ENCODE data around the gene ZNF391.

ZNF391 gene

GRCh38 chr6:27368202-27368601 lies 20.4 kb upstream of the ZNF391 start:
- Histone ChIP-seq H2AK5ac (ENCODE audit: low read depth, low read length) (no peak overlapping the region), H3K14ac (ENCODE audit: low read length) (no peak overlapping the region), H3K27me3 (ENCODE audit: control insufficient read depth in 3 of 3, insufficient read depth in 3 of 3, low read depth in 1 of 3, low read length in 3 of 3) (no peaks in the 10 kb centered on the region), H3K23ac (ENCODE audit: low read depth, low read length, poor library complexity) (no peak overlapping the region), H3K36me3 (replicated peaks in 1 of 2; ENCODE audit: control insufficient read depth in 2 of 2, insufficient read depth in 2 of 2, low read length in 2 of 2) (no peaks in the 10 kb centered on the region), H2AFZ (ENCODE audit: low read length) (no peak overlapping the region), H3K4me3 (ENCODE audit: low read length in 2 of 2) (no peak overlapping the region), H4K91ac (ENCODE audit: low read depth, low read length, poor library complexity) (no peak overlapping the region), H3K9me3 (replicated peaks in 1 of 2; ENCODE audit: control insufficient read depth in 2 of 2, insufficient read depth in 1 of 2, low read depth in 1 of 2, low read length in 2 of 2) (peaks cover 0 to 2% of the 10 kb centered on the region in 2 donors), H3K4me1 (ENCODE audit: control insufficient read depth in 2 of 2, insufficient read depth in 1 of 2, low read depth in 1 of 2, low read length in 2 of 2) (no peaks in the 10 kb centered on the region), H3K4ac (ENCODE audit: low read length) (no peak overlapping the region), H3K79me1 (ENCODE audit: low read depth, low read length) (no peaks in the 10 kb centered on the region), H4K8ac (ENCODE audit: low read depth, low read length) (peak overlapping the region; percentile 82), H2BK120ac (ENCODE audit: low read depth, low read length) (no peak overlapping the region), H2BK5ac (ENCODE audit: low read length) (no peak overlapping the region), H2BK15ac (ENCODE audit: low read length) (no peak overlapping the region), H3K9ac (ENCODE audit: low read depth, low read length, poor library complexity) (no peak overlapping the region), H3K27ac (replicated peaks; ENCODE audit: low read length) (no peak overlapping the region), H3K18ac (ENCODE audit: low read length) (no peak overlapping the region), H2BK12ac (ENCODE audit: low read length) (no peak overlapping the region), H3K4me2 (ENCODE audit: insufficient read depth, low read length, poor library complexity, severe bottlenecking) (no peak overlapping the region)
- DNase-seq (ENCODE audit: low spot score) = no peak
- WGBS, 2 donors (ENCODE audit: extremely low coverage in 2 of 2, insufficient read length in 2 of 2, insufficient replicate concordance in 1 of 2) = no CpG with 5 or more reads among the region's 5 CpGs

- H3K4ac ChIP-seq (ENCODE audit: low read length) = no peak overlapping the region
- no peak overlapping the region for H2BK120ac ChIP-seq (ENCODE audit: low read depth, low read length)
- H3K18ac ChIP-seq (ENCODE audit: low read length) = no peak overlapping the region
- H3K9ac ChIP-seq (ENCODE audit: low read depth, low read length, poor library complexity) = no peak overlapping the region
- H3K4me1 ChIP-seq (ENCODE audit: control insufficient read depth in 2 of 2, insufficient read depth in 1 of 2, low read depth in 1 of 2, low read length in 2 of 2) = no peaks in the 10 kb centered on the region
- no peak overlapping the region for H3K23ac ChIP-seq (ENCODE audit: low read depth, low read length, poor library complexity)
- H3K14ac ChIP-seq (ENCODE audit: low read length) = no peak overlapping the region
- H3K27me3 ChIP-seq (ENCODE audit: control insufficient read depth in 3 of 3, insufficient read depth in 3 of 3, low read depth in 1 of 3, low read length in 3 of 3) = peaks cover 0 to 19% (median 7%) of the 10 kb centered on the region in 3 experiments
- H3K4me2 ChIP-seq (ENCODE audit: insufficient read depth, low read length, poor library complexity, severe bottlenecking) = no peak overlapping the region
- no peak overlapping the region for H4K91ac ChIP-seq (ENCODE audit: low read depth, low read length, poor library complexity)
- no peak overlapping the region for H2BK5ac ChIP-seq (ENCODE audit: low read length)
- WGBS, 2 donors (ENCODE audit: extremely low coverage in 2 of 2, insufficient read length in 2 of 2, insufficient replicate concordance in 1 of 2) = no CpG with 5 or more reads among the region's 4 CpGs
- no peak overlapping the region for H3K4me3 ChIP-seq (ENCODE audit: low read length in 2 of 2)
- H2AK5ac ChIP-seq (ENCODE audit: low read depth, low read length) = no peak overlapping the region
- H4K8ac ChIP-seq (ENCODE audit: low read depth, low read length) = no peak overlapping the region
- H3K79me1 ChIP-seq (ENCODE audit: low read depth, low read length) = no peaks in the 10 kb centered on the region
- H3K36me3 ChIP-seq (replicated peaks in 1 of 2; ENCODE audit: control insufficient read depth in 2 of 2, insufficient read depth in 2 of 2, low read length in 2 of 2) = no peaks in the 10 kb centered on the region
- H2BK12ac ChIP-seq (ENCODE audit: low read length) = no peak overlapping the region
- H2AFZ ChIP-seq (ENCODE audit: low read length) = no peak overlapping the region
- H3K9me3 ChIP-seq (replicated peaks in 1 of 2; ENCODE audit: control insufficient read depth in 2 of 2, insufficient read depth in 1 of 2, low read depth in 1 of 2, low read length in 2 of 2) = peaks cover 2 to 3% of the 10 kb centered on the region in 2 donors
- H3K27ac ChIP-seq (replicated peaks; ENCODE audit: low read length) = no peak overlapping the region
- no peak overlapping the region for H2BK15ac ChIP-seq (ENCODE audit: low read length)
- DNase-seq (ENCODE audit: low spot score) = no peak
These were observed 18.2 kb upstream of the ZNF391 start for GRCh38 chr6:27370391-27370790.

DNA sequence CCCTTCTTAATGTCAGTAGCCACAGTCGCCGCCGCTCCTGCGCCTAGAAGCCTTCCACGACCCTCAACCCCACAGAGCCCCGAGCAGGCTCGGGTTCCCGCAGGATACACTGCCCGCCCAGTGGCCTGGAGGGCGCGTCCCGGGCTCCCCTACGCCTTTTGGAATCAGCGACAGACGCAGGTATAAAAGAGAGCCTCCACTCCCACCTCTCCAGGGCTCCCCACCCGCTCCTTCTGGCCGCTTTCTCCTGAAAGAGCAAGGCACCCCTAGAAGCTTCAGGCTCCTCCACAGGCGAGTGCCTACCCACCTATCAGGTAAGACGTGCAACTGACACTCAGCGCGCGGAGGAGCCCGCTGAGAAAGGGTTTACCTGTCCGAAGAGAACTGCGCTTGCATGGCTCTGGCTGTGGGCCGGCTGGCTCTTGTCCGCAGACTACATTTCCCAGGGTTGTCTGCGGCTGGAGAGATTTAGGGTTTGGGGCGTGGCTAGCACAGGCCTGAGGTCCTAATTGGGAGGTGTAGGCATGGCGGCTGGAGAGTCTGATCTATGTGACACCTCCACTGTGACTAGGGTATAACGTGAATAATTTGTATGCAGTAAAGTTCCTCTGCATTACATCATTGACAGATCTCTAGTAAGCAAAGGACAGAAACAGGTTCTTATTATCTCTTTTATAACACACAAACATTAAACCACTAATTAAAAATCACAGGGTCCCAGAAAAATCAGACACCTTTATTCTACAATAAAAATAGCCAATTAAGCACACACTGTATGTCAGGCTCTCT lies 13.5 kb upstream of the ZNF391 start:
- peaks cover 0 to 23% (median 7%) of the 10 kb centered on the region in 3 experiments for H3K27me3 ChIP-seq (ENCODE audit: control insufficient read depth in 3 of 3, insufficient read depth in 3 of 3, low read depth in 1 of 3, low read length in 3 of 3)
- peak overlapping the region; percentile 73 for H3K4me2 ChIP-seq (ENCODE audit: insufficient read depth, low read length, poor library complexity, severe bottlenecking)
- no peak overlapping the region for H4K8ac ChIP-seq (ENCODE audit: low read depth, low read length)
- H3K27ac ChIP-seq (replicated peaks; ENCODE audit: low read length) = no peak overlapping the region
- H3K9me3 ChIP-seq (replicated peaks in 1 of 2; ENCODE audit: control insufficient read depth in 2 of 2, insufficient read depth in 1 of 2, low read depth in 1 of 2, low read length in 2 of 2) = peaks cover 0 to 3% of the 10 kb centered on the region in 2 donors
- no peak overlapping the region for H3K4ac ChIP-seq (ENCODE audit: low read length)
- no peak overlapping the region for H2AK5ac ChIP-seq (ENCODE audit: low read depth, low read length)
- H3K4me3 ChIP-seq (ENCODE audit: low read length in 2 of 2) = peak overlapping the region; percentile 31 to 83
- H3K36me3 ChIP-seq (replicated peaks in 1 of 2; ENCODE audit: control insufficient read depth in 2 of 2, insufficient read depth in 2 of 2, low read length in 2 of 2) = no peaks in the 10 kb centered on the region
- peak; percentile 57 for DNase-seq (ENCODE audit: low spot score)
- H3K79me1 ChIP-seq (ENCODE audit: low read depth, low read length) = no peaks in the 10 kb centered on the region
- peak overlapping the region; percentile 4 for H3K14ac ChIP-seq (ENCODE audit: low read length)
- H2BK120ac ChIP-seq (ENCODE audit: low read depth, low read length) = no peak overlapping the region
- no CpG with 5 or more reads among the region's 31 CpGs for WGBS, 2 donors (ENCODE audit: extremely low coverage in 2 of 2, insufficient read length in 2 of 2, insufficient replicate concordance in 1 of 2)
- H2AFZ ChIP-seq (ENCODE audit: low read length) = peak overlapping the region; percentile 87
- H2BK12ac ChIP-seq (ENCODE audit: low read length) = no peak overlapping the region
- no peak overlapping the region for H2BK15ac ChIP-seq (ENCODE audit: low read length)
- peak overlapping the region; percentile 86 for H3K18ac ChIP-seq (ENCODE audit: low read length)
- no peak overlapping the region for H3K23ac ChIP-seq (ENCODE audit: low read depth, low read length, poor library complexity)
- no peak overlapping the region for H3K9ac ChIP-seq (ENCODE audit: low read depth, low read length, poor library complexity)
- no peaks in the 10 kb centered on the region for H3K4me1 ChIP-seq (ENCODE audit: control insufficient read depth in 2 of 2, insufficient read depth in 1 of 2, low read depth in 1 of 2, low read length in 2 of 2)
- no peak overlapping the region for H4K91ac ChIP-seq (ENCODE audit: low read depth, low read length, poor library complexity)
- H2BK5ac ChIP-seq (ENCODE audit: low read length) = no peak overlapping the region

GRCh38 chr6:27375613-27376079 lies 12.9 kb upstream of the ZNF391 start:
- Histone ChIP-seq H4K91ac (ENCODE audit: low read depth, low read length, poor library complexity) (no peak overlapping the region), H3K18ac (ENCODE audit: low read length) (no peak overlapping the region), H3K36me3 (replicated peaks in 1 of 2; ENCODE audit: control insufficient read depth in 2 of 2, insufficient read depth in 2 of 2, low read length in 2 of 2) (no peaks in the 10 kb centered on the region), H3K27me3 (ENCODE audit: control insufficient read depth in 3 of 3, insufficient read depth in 3 of 3, low read depth in 1 of 3, low read length in 3 of 3) (peaks cover 0 to 23% (median 7%) of the 10 kb centered on the region in 3 experiments), H3K9me3 (replicated peaks in 1 of 2; ENCODE audit: control insufficient read depth in 2 of 2, insufficient read depth in 1 of 2, low read depth in 1 of 2, low read length in 2 of 2) (peaks cover 0 to 3% of the 10 kb centered on the region in 2 donors), H2BK120ac (ENCODE audit: low read depth, low read length) (no peak overlapping the region), H3K23ac (ENCODE audit: low read depth, low read length, poor library complexity) (no peak overlapping the region), H3K4ac (ENCODE audit: low read length) (no peak overlapping the region), H3K4me3 (ENCODE audit: low read length in 2 of 2) (no peak overlapping the region), H2BK12ac (ENCODE audit: low read length) (no peak overlapping the region), H4K8ac (ENCODE audit: low read depth, low read length) (no peak overlapping the region), H2AK5ac (ENCODE audit: low read depth, low read length) (no peak overlapping the region), H3K79me1 (ENCODE audit: low read depth, low read length) (no peaks in the 10 kb centered on the region), H3K27ac (replicated peaks; ENCODE audit: low read length) (no peak overlapping the region), H2BK5ac (ENCODE audit: low read length) (no peak overlapping the region), H3K4me1 (ENCODE audit: control insufficient read depth in 2 of 2, insufficient read depth in 1 of 2, low read depth in 1 of 2, low read length in 2 of 2) (no peaks in the 10 kb centered on the region), H3K4me2 (ENCODE audit: insufficient read depth, low read length, poor library complexity, severe bottlenecking) (no peak overlapping the region), H2BK15ac (ENCODE audit: low read length) (no peak overlapping the region), H3K9ac (ENCODE audit: low read depth, low read length, poor library complexity) (no peak overlapping the region), H2AFZ (ENCODE audit: low read length) (peak overlapping the region; percentile 46), H3K14ac (ENCODE audit: low read length) (no peak overlapping the region)
- no CpG with 5 or more reads among the region's 7 CpGs for WGBS, 2 donors (ENCODE audit: extremely low coverage in 2 of 2, insufficient read length in 2 of 2, insufficient replicate concordance in 1 of 2)
- no peak for DNase-seq (ENCODE audit: low spot score)

Data from neuronal stem cell (in vitro differentiated cells).